SU-DHL-6 (cell line): ENCODE data around the gene RBM6.
"Not testable (repeated sequence)": the region's sequence is repeated elsewhere in the genome, so short reads cannot be mapped to it uniquely, and the experiment has no call there.

ENCODE experiments used
- H2AFZ ChIP-seq: fragments of 200-600 bp; sonication (generic); 2 replicates; pipeline ENCODE4 v1.6.1; 2014; ENCODE audit warnings: low read depth, mild to moderate bottlenecking, moderate library complexity, mixed read lengths, antibody characterized with exemption, low read length; ENCODE audit not compliant: severe bottlenecking
- H3F3A ChIP-seq: fragments of 200-600 bp; shearing (Covaris generic); 2 replicates; pipeline ENCODE4 v1.6.0; 2016; ENCODE audit warnings: antibody characterized with exemption, mild to moderate bottlenecking; ENCODE audit not compliant: insufficient read depth
- H3K27ac ChIP-seq: fragments of 200-600 bp; sonication (generic); 2 replicates; pipeline ENCODE4 v1.5.1; 2016; ENCODE audit warnings: low read depth, mild to moderate bottlenecking, low read length, moderate library complexity, mixed read lengths
- H3K27me3 ChIP-seq: fragments of 200-600 bp; sonication (generic), shearing (Covaris generic); 2 replicates; pipeline ENCODE4 v1.6.0; 2014; ENCODE audit warnings: mild to moderate bottlenecking, low read length
- H3K36me3 ChIP-seq: fragments of 200-600 bp; sonication (generic); 2 replicates; pipeline ENCODE4 v1.6.1; 2014; ENCODE audit warnings: mild to moderate bottlenecking, low read length, mixed read lengths
- H3K4me2 ChIP-seq: fragments of 300-600, 200-600 bp; shearing (Covaris generic), sonication (generic); 2 replicates; pipeline ENCODE4 v1.6.0; 2014; ENCODE audit warnings: low read length, low read depth, mild to moderate bottlenecking; ENCODE audit not compliant: poor library complexity, severe bottlenecking
- H3K4me3 ChIP-seq: fragments of 200-600 bp; sonication (generic); 2 replicates; pipeline ENCODE4 v1.5.1; 2014; ENCODE audit warnings: antibody characterized with exemption, low read length, mild to moderate bottlenecking, mixed read lengths; ENCODE audit not compliant: insufficient read depth, poor library complexity, severe bottlenecking
- H3K79me2 ChIP-seq: fragments of 200-600 bp; sonication (generic); 2 replicates; pipeline ENCODE4 v1.6.1; 2014; ENCODE audit warnings: mild to moderate bottlenecking, low read length, moderate library complexity; ENCODE audit not compliant: insufficient read depth
- H3K9ac ChIP-seq: fragments of 200-600 bp; sonication (generic); 2 replicates; pipeline ENCODE4 v1.7.0; 2014; ENCODE audit warnings: mild to moderate bottlenecking, low read length
- H3K9me2 ChIP-seq: fragments of 200-600 bp; sonication (generic); replicated peaks from 2 replicates; pipeline ENCODE4 v1.6.1; 2014; ENCODE audit warnings: low read length; ENCODE audit not compliant: insufficient read depth
- H3K9me3 ChIP-seq: fragments of 200-600 bp; sonication (generic); 2 replicates; pipeline ENCODE4 v1.6.1; 2014; ENCODE audit warnings: low read length, mixed read lengths; ENCODE audit not compliant: insufficient read depth
- H4K20me1 ChIP-seq: fragments of 200-600 bp; sonication (generic); 2 replicates; pipeline ENCODE4 v1.6.1; 2014; ENCODE audit warnings: low read depth, mild to moderate bottlenecking, antibody characterized with exemption, low read length, moderate library complexity, mixed read lengths
- EZH2phosphoT487 ChIP-seq: fragments of 200-600 bp; sonication (generic), shearing (Covaris generic); conservative IDR thresholded peaks from 2 replicates; pipeline ENCODE4 v1.6.1; 2018; ENCODE audit warnings: mild to moderate bottlenecking, antibody characterized with exemption, low read length, moderate library complexity, mixed read lengths
- TF ChIP-seq, protein P1 (sequence below): fragments of 200-600 bp; sonication (generic); IDR thresholded peaks from one replicate; pipeline ENCODE4 v1.5.1; 2017; ENCODE audit warnings: antibody characterized with exemption, mild to moderate bottlenecking, low read length, moderate library complexity; ENCODE audit not compliant: insufficient read depth, poor library complexity, severe bottlenecking

RBM6 gene

DNA sequence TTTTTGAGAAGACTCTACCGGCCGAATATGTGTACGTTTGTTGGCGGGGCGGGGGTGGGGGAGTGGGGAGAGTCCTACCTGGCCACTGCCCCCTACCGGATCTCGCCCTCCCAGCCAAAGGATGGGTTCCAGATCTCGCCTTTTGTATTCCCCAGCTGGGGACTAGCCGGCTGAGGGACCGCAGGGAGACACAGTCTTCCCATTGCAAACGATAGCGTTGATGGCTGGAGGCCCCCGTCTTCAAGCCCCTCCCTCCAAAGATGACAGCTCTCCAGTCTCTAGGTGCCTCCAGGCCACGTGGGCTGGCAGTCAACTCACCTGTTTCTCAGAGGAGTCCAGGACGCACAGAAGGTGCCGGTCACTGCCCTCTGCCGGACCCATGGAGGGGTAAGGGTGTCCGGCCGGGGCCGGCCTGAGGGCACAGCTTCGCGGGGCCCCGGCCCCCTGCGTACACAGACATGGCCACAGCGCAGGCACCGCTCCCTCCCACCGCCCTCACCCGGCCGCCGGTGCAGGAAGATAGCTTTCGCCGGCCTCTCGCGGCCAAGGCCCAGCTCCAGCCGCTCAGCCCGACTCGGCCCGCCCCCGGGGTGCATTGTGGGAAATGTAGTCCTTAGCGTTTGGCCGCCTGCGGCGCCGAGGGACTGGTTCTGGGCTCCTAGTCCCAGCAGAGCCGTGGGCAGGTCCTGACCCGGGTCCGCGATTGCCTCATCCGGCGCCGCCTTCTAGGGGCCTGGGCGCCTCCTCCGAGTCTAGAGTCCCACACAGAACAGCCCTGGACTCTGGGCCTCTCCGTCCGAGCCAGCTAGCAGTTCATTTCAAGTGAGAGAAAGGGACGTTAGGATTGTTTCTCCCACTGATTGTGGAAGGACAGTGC, 10.4 kb upstream of the RBM6 start, which contains the start of gene MON1A:
TSS of gene MON1A (minus strand) at position 521 of the 877 bp plus-strand sequence. CDS start 16,465 bp downstream, outside the sequence.
- no peaks in the 10 kb centered on the region for H4K20me1 ChIP-seq
- peak within 1 kb of the TSS; percentile 87 for H2AFZ ChIP-seq
- H3K27me3 ChIP-seq = no peaks in the 10 kb centered on the region
- peak within 1 kb of the TSS; percentile 85 for H3K4me3 ChIP-seq
- H3K27ac ChIP-seq = peak within 1 kb of the TSS; percentile 6; the same call in 1 of the 2 replicates
- peak within 1 kb of the TSS; percentile 66 for H3K4me2 ChIP-seq
- H3K9me2 ChIP-seq = no peaks in the 10 kb centered on the region
- H3K36me3 ChIP-seq = no peaks in the 10 kb centered on the region
- TF ChIP-seq EZH2phosphoT487 = no peak
- TF ChIP-seq, protein P1, sequence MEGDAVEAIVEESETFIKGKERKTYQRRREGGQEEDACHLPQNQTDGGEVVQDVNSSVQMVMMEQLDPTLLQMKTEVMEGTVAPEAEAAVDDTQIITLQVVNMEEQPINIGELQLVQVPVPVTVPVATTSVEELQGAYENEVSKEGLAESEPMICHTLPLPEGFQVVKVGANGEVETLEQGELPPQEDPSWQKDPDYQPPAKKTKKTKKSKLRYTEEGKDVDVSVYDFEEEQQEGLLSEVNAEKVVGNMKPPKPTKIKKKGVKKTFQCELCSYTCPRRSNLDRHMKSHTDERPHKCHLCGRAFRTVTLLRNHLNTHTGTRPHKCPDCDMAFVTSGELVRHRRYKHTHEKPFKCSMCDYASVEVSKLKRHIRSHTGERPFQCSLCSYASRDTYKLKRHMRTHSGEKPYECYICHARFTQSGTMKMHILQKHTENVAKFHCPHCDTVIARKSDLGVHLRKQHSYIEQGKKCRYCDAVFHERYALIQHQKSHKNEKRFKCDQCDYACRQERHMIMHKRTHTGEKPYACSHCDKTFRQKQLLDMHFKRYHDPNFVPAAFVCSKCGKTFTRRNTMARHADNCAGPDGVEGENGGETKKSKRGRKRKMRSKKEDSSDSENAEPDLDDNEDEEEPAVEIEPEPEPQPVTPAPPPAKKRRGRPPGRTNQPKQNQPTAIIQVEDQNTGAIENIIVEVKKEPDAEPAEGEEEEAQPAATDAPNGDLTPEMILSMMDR = peak; percentile 37
- no peaks in the 10 kb centered on the region for H3K9me3 ChIP-seq
- no peaks in the 10 kb centered on the region for H3F3A ChIP-seq
- H3K9ac ChIP-seq = peak within 1 kb of the TSS; percentile 74
- H3K79me2 ChIP-seq = peaks cover 3% of the 10 kb centered on the region; the same call in 1 of the 2 replicates

DNA sequence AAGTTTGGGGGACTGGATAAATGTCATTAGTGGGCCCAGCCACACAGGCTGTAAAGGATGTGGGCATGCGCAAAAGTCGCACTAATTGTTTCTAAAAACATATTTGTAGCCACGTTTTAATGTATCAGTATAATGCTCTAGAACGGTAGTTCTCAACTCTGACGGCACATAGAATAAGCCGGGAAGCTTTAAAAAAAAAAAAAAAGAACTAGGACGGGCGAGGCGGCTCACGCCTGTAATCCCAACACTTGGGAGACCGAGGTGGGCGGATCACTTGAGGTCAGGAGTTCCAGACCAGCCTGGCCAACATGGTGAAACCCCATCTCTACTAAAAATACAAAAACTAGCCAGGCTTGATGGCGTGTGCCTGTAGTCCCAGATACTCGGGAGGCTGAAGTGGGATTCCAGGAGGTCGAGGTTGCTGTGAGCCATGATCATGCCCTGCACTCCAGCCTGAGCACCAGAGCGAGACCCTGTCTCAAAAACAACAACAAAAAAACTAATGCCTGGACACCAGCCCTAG, 9.7 kb upstream of the RBM6 start:
- peaks cover 3% of the 10 kb centered on the region; the same call in 1 of the 2 replicates for H3K79me2 ChIP-seq
- peak overlapping the region; percentile 87 for H2AFZ ChIP-seq
- no peaks in the 10 kb centered on the region for H3K9me3 ChIP-seq
- H3K9ac ChIP-seq = peak overlapping the region; percentile 74
- no peaks in the 10 kb centered on the region for H3K27me3 ChIP-seq
- H3F3A ChIP-seq = no peaks in the 10 kb centered on the region
- no peaks in the 10 kb centered on the region for H3K9me2 ChIP-seq
- no peaks in the 10 kb centered on the region for H3K36me3 ChIP-seq
- H3K4me2 ChIP-seq = peak overlapping the region; percentile 66
- peak overlapping the region; percentile 85 for H3K4me3 ChIP-seq
- H3K27ac ChIP-seq = peak overlapping the region; percentile 6; the same call in 1 of the 2 replicates
- TF ChIP-seq, protein P1 = no peak
- TF ChIP-seq EZH2phosphoT487 = no peak
- H4K20me1 ChIP-seq = no peaks in the 10 kb centered on the region

DNA sequence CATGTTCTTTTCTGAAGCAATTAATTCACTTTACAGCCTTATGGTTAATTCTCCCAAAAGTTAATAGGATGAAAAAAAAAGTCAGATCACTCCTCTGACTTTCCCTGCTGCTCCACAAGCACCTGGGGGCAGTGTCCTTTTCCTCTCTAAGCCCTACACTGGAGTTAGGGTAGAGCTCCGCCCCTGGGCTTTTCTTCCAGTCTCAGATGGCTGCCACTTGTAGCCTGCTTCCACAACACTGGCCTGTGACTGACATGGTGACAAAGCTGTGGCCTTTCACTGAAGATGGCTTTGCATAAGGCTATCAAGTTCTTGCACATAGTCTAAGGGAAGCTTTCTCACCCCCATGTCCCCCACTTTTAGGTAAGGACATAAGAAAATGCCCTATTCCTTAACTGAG, 9.0 kb upstream of the RBM6 start:
- no peaks in the 10 kb centered on the region for H3K27me3 ChIP-seq
- H2AFZ ChIP-seq = no peak overlapping the region
- TF ChIP-seq, protein P1 = no peak
- TF ChIP-seq EZH2phosphoT487 = no peak
- no peak overlapping the region for H3K9ac ChIP-seq
- H3F3A ChIP-seq = no peaks in the 10 kb centered on the region
- H3K9me2 ChIP-seq = no peaks in the 10 kb centered on the region
- H3K27ac ChIP-seq = no peak overlapping the region
- H3K9me3 ChIP-seq = no peaks in the 10 kb centered on the region
- H3K4me2 ChIP-seq = no peak overlapping the region
- no peak overlapping the region for H3K4me3 ChIP-seq
- H3K79me2 ChIP-seq = peaks cover 3% of the 10 kb centered on the region; the same call in 1 of the 2 replicates
- no peaks in the 10 kb centered on the region for H3K36me3 ChIP-seq
- no peaks in the 10 kb centered on the region for H4K20me1 ChIP-seq

DNA sequence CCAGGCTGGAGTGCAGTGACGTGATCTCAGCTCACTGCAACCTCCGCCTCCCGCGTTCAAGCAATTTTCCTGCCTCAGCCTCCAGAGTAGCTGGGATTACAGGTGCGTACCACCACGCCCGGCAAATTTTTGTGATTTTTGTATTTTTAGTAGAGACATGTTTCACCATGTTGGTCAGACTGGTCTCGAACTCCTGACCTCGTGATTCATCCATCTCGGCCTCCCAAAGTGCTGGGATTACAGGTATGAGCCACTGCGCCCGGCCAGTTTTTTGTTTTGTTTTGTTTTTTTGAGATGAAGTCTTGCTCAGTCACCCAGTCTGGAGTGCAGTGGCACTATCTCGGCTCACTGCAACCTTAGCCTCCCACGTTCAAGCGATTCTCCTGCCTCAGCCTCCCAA, 7.7 kb upstream of the RBM6 start:
- not testable (repeated sequence) for H3K36me3 ChIP-seq, H3K4me2 ChIP-seq, H3K79me2 ChIP-seq, H3K9ac ChIP-seq, H2AFZ ChIP-seq, H3K27me3 ChIP-seq, H4K20me1 ChIP-seq, H3K9me2 ChIP-seq, H3F3A ChIP-seq, H3K27ac ChIP-seq, H3K9me3 ChIP-seq, H3K4me3 ChIP-seq
